Ishikawa (cell line): ENCODE data around the gene MGAT1.

Experiments used
- CEBPB ChIP-seq: IDR thresholded peaks from 2 replicates; pipeline ENCODE4 v1.6.1; 2012
- CREB1 ChIP-seq: IDR thresholded peaks from 2 replicates; pipeline ENCODE4 v1.6.1; 2012; ENCODE audit warnings: low read depth
- EGR1 ChIP-seq: IDR thresholded peaks from 2 replicates; pipeline ENCODE4 v1.6.1; 2012
- EP300 ChIP-seq: IDR thresholded peaks from 2 replicates; pipeline ENCODE4 v1.6.1; 2012; ENCODE audit warnings: borderline replicate concordance
- FOXM1 ChIP-seq: IDR thresholded peaks from 2 replicates; pipeline ENCODE4 v1.6.1; 2012; ENCODE audit warnings: low read depth, borderline replicate concordance
- NFIC ChIP-seq: IDR thresholded peaks from 2 replicates; pipeline ENCODE4 v1.6.1; 2012
- RAD21 ChIP-seq: IDR thresholded peaks from 2 replicates; pipeline ENCODE4 v1.6.1; 2012; ENCODE audit warnings: low read depth
- REST ChIP-seq: IDR thresholded peaks from 2 replicates; pipeline ENCODE4 v1.6.1; 2012; ENCODE audit warnings: low read depth, mild to moderate bottlenecking
- TAF1 ChIP-seq: IDR thresholded peaks from 2 replicates; pipeline ENCODE4 v1.6.1; 2012; ENCODE audit warnings: low read depth, mild to moderate bottlenecking
- TCF12 ChIP-seq: IDR thresholded peaks from 2 replicates; pipeline ENCODE4 v1.6.1; 2012; ENCODE audit warnings: low read depth
- TEAD4 ChIP-seq: IDR thresholded peaks from 2 replicates; pipeline ENCODE4 v1.6.1; 2012
- YY1 ChIP-seq: IDR thresholded peaks from 2 replicates; pipeline ENCODE4 v1.6.1; 2012; ENCODE audit warnings: low read depth
- ZBTB7A ChIP-seq: IDR thresholded peaks from 2 replicates; pipeline ENCODE4 v1.6.1; 2012; ENCODE audit warnings: low read depth
- TF ChIP-seq, protein P1 (sequence below): IDR thresholded peaks from 2 replicates; pipeline ENCODE4 v1.6.1; 2012
- TF ChIP-seq, protein P2 (sequence below): IDR thresholded peaks from 2 replicates; pipeline ENCODE4 v1.6.1; 2012

MGAT1 gene

GRCh38 chr5:180792965-180793287, 9.7 kb downstream of the MGAT1 start:
- TF ChIP-seq, protein P1, sequence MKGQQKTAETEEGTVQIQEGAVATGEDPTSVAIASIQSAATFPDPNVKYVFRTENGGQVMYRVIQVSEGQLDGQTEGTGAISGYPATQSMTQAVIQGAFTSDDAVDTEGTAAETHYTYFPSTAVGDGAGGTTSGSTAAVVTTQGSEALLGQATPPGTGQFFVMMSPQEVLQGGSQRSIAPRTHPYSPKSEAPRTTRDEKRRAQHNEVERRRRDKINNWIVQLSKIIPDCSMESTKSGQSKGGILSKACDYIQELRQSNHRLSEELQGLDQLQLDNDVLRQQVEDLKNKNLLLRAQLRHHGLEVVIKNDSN, result no peak
- TF ChIP-seq ZBTB7A (no peak), EGR1 (no peak), RAD21 (no peak), TCF12 (no peak), NFIC (no peak), CREB1 (no peak), TEAD4 (no peak), CEBPB (no peak)
- TF ChIP-seq, protein P2, sequence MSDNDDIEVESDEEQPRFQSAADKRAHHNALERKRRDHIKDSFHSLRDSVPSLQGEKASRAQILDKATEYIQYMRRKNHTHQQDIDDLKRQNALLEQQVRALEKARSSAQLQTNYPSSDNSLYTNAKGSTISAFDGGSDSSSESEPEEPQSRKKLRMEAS, result no peak

- no peak for TF ChIP-seq CEBPB
Observed at GRCh38 chr5:180792287-180792964, 10.2 kb downstream of the MGAT1 start.

- no peak for TF ChIP-seq REST
- no peak for TF ChIP-seq ZBTB7A
- no peak for TF ChIP-seq EP300
- no peak for TF ChIP-seq CREB1
- TF ChIP-seq EGR1, result no peak
- TF ChIP-seq NFIC, result no peak
- no peak for TF ChIP-seq RAD21
- no peak for TF ChIP-seq TCF12
- TF ChIP-seq YY1, result no peak
- no peak for TF ChIP-seq CEBPB
- TF ChIP-seq, protein P1, result no peak
- TF ChIP-seq TEAD4, result no peak
- TF ChIP-seq, protein P2, result no peak
Observed at GRCh38 chr5:180791611-180792213, 10.9 kb downstream of the MGAT1 start.

DNA sequence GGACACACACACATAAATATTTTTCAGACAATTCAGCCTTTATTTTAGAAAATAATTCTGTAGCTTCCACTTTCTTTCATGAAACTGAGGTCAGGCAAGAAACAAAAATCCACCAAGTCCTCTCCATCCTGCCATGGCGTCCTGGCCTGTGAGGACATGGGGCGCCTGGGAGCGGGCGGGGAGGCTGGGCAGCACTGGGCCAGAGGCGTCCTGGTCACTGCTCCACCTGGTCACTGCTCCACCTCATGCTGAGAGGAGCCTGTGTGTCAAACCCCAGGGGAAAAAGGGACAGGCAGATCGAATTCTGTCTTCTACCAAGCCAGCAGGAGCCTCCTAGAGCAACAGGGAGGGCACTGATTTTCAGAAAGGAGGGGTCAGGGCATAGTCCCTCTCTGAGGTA, 12.1 kb downstream of the MGAT1 start:
- TF ChIP-seq, protein P2, result no peak
- TF ChIP-seq EGR1 (no peak), CEBPB (no peak), CREB1 (no peak), TAF1 (no peak), YY1 (no peak), RAD21 (no peak), FOXM1 (no peak), REST (no peak), NFIC (no peak), ZBTB7A (no peak), TEAD4 (no peak), TCF12 (no peak)
- TF ChIP-seq, protein P1, result no peak

GRCh38 chr5:180790020-180790419, 12.6 kb downstream of the MGAT1 start:
- TF ChIP-seq REST (no peak), ZBTB7A (no peak), NFIC (no peak), RAD21 (no peak), TAF1 (no peak), TCF12 (no peak), YY1 (no peak), CREB1 (no peak), CEBPB (no peak), FOXM1 (no peak), EGR1 (no peak), TEAD4 (no peak), EP300 (no peak)
- TF ChIP-seq, protein P2, result no peak
- TF ChIP-seq, protein P1, result no peak
